Activated CD4-positive, alpha-beta T cell treated with anti-CD3 and anti-CD28 coated beads, Interleukin-2, amount 50 U/mL, for 4 hours (primary cell): ENCODE data around the gene RUVBL2.
"Not testable (repeated sequence)": the region's sequence is repeated elsewhere in the genome, so short reads cannot be mapped to it uniquely, and the experiment has no call there.

ENCODE experiments used
- DNase-seq, 2 experiments: peaks; one replicate each; pipeline ENCODE4 v3.0.0-alpha.2; 2020

RUVBL2 gene

GRCh38 chr19:49050376-49051033 is 56.8 kb downstream of the RUVBL2 start:
- not testable (repeated sequence) for DNase-seq

GRCh38 chr19:49056101-49056901 is 62.6 kb downstream of the RUVBL2 start:
- DNase-seq = peak; percentile 29

DNA sequence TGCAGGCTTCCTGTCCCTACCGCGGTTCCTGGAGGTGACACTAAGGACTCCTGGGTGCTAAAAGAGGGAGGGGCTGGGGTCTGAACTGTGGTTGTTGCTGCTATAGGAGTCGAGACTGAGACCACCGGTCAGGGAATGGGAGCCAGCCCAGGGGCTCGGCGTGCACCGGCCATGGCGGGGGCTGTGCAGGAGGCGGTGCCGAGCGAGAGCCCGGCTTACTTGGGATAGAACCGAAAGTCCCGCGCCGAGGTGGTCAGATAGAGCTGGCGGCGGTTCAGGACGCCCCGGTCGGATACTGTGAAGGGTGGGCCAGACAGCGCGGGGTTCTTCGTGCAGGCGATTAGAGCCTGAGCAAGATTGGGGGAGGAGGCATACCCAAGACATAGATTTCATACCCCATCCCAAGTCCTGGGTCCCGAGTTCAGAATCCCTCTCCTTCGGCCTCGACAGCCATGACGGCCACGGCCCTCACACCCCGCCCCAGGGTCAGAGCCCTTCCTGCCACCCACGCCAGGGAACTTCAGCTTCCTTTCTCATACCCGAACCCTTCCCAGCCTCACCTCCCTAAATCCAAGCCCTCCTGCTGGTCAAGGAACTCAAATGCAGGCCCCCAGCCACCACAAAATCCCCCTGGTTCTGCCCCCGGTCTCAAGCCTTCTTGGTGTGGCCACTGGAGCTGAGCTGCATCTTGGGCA is 63.4 kb downstream of the RUVBL2 start:
- not testable (repeated sequence) for DNase-seq

- peak; percentile 18 to 32 for DNase-seq
Measured at GRCh38 chr19:49057636-49058234, 64.0 kb downstream of the RUVBL2 start, which contains the start of gene CGB7. Gene CGB7 (minus strand): TSS chr19:49057749. CDS start chr19:49055375, 2,374 bp downstream.

DNA sequence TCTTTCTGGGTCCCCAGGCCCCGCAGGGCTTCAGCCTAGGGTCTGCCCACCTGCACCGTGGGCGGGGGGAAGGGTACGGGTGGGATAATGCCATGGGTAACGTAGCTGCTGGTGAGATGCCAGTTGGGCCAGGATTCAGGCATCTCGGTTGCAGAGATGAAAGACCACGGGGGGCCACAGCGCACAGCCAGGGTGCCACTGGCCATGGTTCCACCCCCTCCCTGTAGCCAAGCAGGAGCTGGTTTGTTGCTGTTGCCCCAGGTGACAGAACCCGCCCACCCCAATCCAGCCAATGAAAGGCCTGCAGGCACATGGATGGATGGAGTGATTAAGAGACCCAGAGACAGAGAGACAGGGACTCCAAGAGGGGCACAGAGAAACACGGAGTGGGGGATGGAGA is 64.9 kb downstream of the RUVBL2 start:
- no peak for DNase-seq

DNA sequence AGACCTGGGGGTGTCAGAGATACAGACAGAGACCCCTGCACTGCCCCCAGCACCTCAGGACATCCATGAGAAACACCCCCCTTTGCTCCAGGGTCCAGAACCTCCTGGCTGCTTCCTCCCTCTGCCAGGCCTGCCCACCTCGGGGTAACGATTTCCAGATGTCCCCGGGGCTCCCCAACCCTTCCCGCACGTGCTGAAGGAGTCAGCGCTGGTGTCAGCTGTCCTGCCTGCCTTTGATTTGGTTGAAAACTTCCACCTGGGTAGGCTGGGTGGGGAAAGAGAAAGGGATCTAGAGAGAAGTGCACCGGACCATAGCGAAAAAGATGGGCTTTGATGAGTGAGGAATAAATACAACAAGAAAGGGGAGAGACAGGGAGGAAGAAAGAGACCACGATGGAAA is 65.4 kb downstream of the RUVBL2 start:
- DNase-seq = no peak

DNA sequence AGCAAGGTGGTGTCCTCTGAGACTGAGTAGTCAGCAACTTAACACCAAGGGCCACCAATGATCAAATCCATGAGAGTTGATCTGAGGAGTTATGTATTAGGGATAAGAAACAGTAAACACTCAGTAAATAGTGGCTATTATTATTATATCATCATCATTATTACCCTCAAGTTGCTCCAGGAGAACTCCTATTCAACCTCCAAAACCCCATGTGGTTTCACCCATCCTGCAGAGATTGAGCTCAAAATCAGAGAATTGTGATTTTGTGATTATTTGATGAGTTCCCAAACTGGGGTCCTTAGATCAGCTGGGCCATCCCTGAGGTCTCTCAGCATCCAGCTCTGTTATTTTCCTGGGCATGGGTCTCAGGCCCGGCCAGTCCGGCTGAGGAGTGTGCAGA is 67.3 kb downstream of the RUVBL2 start:
- DNase-seq = no peak

DNA sequence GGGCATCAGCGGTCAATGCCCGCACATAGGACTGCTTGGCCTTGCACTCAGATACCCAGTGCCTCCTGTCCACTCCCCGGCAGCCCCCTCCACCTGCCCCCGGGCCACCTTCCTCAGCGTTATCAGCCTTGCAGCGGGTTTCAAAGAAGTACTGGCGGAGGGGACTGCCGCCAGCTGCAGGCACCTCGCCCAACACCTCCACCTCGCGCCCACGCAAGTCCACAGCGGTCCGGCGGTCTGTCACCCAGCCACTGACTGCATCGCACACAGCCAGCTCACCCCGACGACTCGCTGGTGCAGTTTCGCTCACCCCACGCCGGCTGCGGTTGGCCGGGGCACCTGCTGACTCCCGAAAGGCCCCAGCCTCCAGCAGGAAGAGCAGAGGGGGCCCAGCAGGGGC is 67.8 kb downstream of the RUVBL2 start:
- DNase-seq = no peak

GRCh38 chr19:49064029-49064629 is 70.4 kb downstream of the RUVBL2 start:
- no peak for DNase-seq

DNA sequence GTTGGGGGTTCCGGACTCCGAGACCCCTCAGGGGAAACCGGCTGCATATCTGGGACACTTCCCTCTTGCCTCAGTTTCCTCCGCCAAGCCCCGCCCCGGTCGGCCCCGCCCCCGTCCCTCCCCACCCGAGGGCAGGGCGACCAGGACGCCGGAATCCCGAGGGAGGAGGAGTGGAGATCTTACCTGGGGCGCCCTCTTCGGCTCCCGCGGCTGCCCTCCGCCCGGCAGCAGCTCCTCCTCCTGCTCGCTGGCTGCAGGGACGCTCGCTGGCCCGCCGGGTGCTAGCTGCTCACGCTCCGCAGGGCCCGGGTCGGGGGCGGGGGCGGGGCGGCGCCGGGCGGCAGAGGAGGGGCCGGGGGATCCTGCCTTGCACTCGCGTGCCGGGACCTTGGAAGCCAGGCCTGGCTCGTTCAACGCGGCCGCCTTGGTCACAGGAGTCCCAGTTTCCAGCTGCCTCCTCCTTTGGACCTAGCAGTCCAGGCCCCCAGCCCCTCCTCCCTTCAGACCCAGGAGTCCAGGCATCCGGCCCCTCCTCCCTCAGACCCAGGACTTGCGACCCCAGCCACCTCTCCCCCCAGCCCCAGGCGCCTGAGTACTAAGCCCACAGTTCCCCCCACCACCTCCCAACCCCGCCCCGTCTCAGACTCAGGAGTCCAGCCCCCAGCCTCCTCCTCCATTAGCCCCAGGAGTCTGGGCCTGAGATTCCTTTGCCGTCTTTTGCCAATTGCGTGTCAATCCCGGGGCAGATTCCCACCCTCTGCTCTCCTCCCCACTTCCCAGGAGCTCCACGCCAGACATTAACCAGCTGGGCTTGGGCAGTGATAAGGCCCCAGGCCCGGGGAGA is 71.3 kb downstream of the RUVBL2 start, which contains the start of gene NTF4:
NTF4 (minus strand) TSS at position 51 of the 844 bp plus-strand sequence. CDS start 2,821 bp downstream, outside the sequence.
- DNase-seq = no peak
